Thoracic aorta (tissue), 2 donors: Measurements from ENCODE around the gene BCAS1. TPM values are rescaled to one million over a fixed set of nuclear protein-coding genes. Genes with fewer than 3 reads are reported as not detected.

Experiments
- ATAC-seq: fragments of 150-250 bp; one replicate; pipeline ENCODE4 v1.8.0; 2017; ENCODE audit warnings: low read depth; ENCODE audit not compliant: insufficient number of reproducible peaks, low FRiP score
- DNase-seq: peaks from one replicate; pipeline ENCODE4 v3.0.0-alpha.2; 2020; ENCODE audit warnings: low spot score
- H3K27ac ChIP-seq, 2 donors: fragments of 200-600 bp; sonication (generic); 1 replicate in 1 of 2; 2 replicates in 1 of 2; pipeline ENCODE4 v1.5.1; 2016; ENCODE audit warnings: mild to moderate bottlenecking in 2 of 2, moderate library complexity in 2 of 2
- H3K27me3 ChIP-seq: fragments of 200-600 bp; sonication (generic); replicated peaks from 2 replicates; pipeline ENCODE4 v1.6.0; 2016; ENCODE audit warnings: mild to moderate bottlenecking; ENCODE audit not compliant: insufficient read depth
- H3K36me3 ChIP-seq: fragments of 200-600 bp; sonication (generic); one replicate; pipeline ENCODE4 v1.5.1; 2016
- H3K4me1 ChIP-seq, 2 donors: fragments of 200-600 bp; sonication (generic); 1 replicate in 1 of 2; 2 replicates in 1 of 2; pipeline versions ENCODE4 v1.5.1 to v1.6.0; 2016; ENCODE audit warnings: low read depth in 2 of 2, mild to moderate bottlenecking in 1 of 2; ENCODE audit not compliant: control insufficient read depth in 1 of 2
- H3K4me3 ChIP-seq: fragments of 200-600 bp; sonication (generic); 2 replicates; pipeline ENCODE4 v1.5.1; 2016; ENCODE audit warnings: mild to moderate bottlenecking
- H3K9me3 ChIP-seq: fragments of 200-600 bp; sonication (generic); 2 replicates; pipeline ENCODE4 v1.5.1; 2016
- CTCF ChIP-seq: fragments of 200-600 bp; sonication (generic); IDR thresholded peaks from one replicate; pipeline ENCODE4 v1.5.1; 2019; ENCODE audit warnings: antibody characterized with exemption
- total RNA-seq, 2 donors: library from RNA; depleted of rRNA; stranded (reverse); fragments of >200 nt; gene quantifications; one replicate each; pipeline versions ENCODE4 v1.1.0 to v1.2.3, GENCODE V29; 2016

The BCAS1 gene
- total RNA-seq, 2 donors from 2014 or later: under 0.01 to 3.6 TPM

GRCh38 chr20:54073288-54073687 lies 2.9 kb upstream of the BCAS1 start:
- H3K27ac ChIP-seq: no peak overlapping the region
- H3K9me3 ChIP-seq: no peaks in the 10 kb centered on the region
- no peaks in the 10 kb centered on the region for H3K36me3 ChIP-seq
- ATAC-seq (no peak), DNase-seq (no peak)
- no peaks in the 10 kb centered on the region for H3K4me1 ChIP-seq
- TF ChIP-seq CTCF: no peak
- H3K27me3 ChIP-seq: no peaks in the 10 kb centered on the region
- H3K4me3 ChIP-seq: no peak overlapping the region

- H3K27ac ChIP-seq: no peak overlapping the region
- H3K36me3 ChIP-seq: no peaks in the 10 kb centered on the region
- ATAC-seq: no peak
- H3K4me1 ChIP-seq: no peaks in the 10 kb centered on the region
- no peaks in the 10 kb centered on the region for H3K27me3 ChIP-seq
- TF ChIP-seq CTCF: no peak
- H3K9me3 ChIP-seq: no peaks in the 10 kb centered on the region
- H3K4me3 ChIP-seq: no peak overlapping the region
- DNase-seq: no peak
Observed at GRCh38 chr20:54069501-54069971, 858 bp downstream of the BCAS1 start.

- H3K9me3 ChIP-seq: no peaks in the 10 kb centered on the region
- no peak overlapping the region for H3K27ac ChIP-seq
- TF ChIP-seq CTCF: no peak
- H3K27me3 ChIP-seq: no peaks in the 10 kb centered on the region
- ATAC-seq (no peak), DNase-seq (no peak)
- no peaks in the 10 kb centered on the region for H3K36me3 ChIP-seq
- H3K4me1 ChIP-seq: no peaks in the 10 kb centered on the region
- no peak overlapping the region for H3K4me3 ChIP-seq
Observed at GRCh38 chr20:54068966-54069365, 1.4 kb downstream of the BCAS1 start.

GRCh38 chr20:54068495-54068894 lies 1.9 kb downstream of the BCAS1 start:
- H3K27me3 ChIP-seq: no peaks in the 10 kb centered on the region
- ATAC-seq: no peak
- no peaks in the 10 kb centered on the region for H3K36me3 ChIP-seq
- no peak for TF ChIP-seq CTCF
- no peaks in the 10 kb centered on the region for H3K4me1 ChIP-seq
- H3K4me3 ChIP-seq: no peak overlapping the region
- no peak for DNase-seq
- no peaks in the 10 kb centered on the region for H3K9me3 ChIP-seq
- H3K27ac ChIP-seq: no peak overlapping the region

GRCh38 chr20:54067606-54068174 lies 2.7 kb downstream of the BCAS1 start:
- no peak for TF ChIP-seq CTCF
- no peaks in the 10 kb centered on the region for H3K27me3 ChIP-seq
- H3K4me1 ChIP-seq: no peaks in the 10 kb centered on the region
- ATAC-seq: no peak
- DNase-seq: no peak
- no peak overlapping the region for H3K27ac ChIP-seq
- no peak overlapping the region for H3K4me3 ChIP-seq
- H3K9me3 ChIP-seq: no peaks in the 10 kb centered on the region
- H3K36me3 ChIP-seq: no peaks in the 10 kb centered on the region
